EH (cell line): Measurements from ENCODE around the gene ITFG1.

ENCODE experiments used
- DNase-seq: peaks from one replicate; pipeline ENCODE4 v3.0.0-alpha.2; 2015; ENCODE audit warnings: low read depth

The ITFG1 gene

GRCh38 chr16:47150067-47150466, 310.8 kb downstream of the ITFG1 start:
- DNase-seq, result no peak

- no peak for DNase-seq
Observed at GRCh38 chr16:47144559-47144877, 316.3 kb downstream of the ITFG1 start.

DNA sequence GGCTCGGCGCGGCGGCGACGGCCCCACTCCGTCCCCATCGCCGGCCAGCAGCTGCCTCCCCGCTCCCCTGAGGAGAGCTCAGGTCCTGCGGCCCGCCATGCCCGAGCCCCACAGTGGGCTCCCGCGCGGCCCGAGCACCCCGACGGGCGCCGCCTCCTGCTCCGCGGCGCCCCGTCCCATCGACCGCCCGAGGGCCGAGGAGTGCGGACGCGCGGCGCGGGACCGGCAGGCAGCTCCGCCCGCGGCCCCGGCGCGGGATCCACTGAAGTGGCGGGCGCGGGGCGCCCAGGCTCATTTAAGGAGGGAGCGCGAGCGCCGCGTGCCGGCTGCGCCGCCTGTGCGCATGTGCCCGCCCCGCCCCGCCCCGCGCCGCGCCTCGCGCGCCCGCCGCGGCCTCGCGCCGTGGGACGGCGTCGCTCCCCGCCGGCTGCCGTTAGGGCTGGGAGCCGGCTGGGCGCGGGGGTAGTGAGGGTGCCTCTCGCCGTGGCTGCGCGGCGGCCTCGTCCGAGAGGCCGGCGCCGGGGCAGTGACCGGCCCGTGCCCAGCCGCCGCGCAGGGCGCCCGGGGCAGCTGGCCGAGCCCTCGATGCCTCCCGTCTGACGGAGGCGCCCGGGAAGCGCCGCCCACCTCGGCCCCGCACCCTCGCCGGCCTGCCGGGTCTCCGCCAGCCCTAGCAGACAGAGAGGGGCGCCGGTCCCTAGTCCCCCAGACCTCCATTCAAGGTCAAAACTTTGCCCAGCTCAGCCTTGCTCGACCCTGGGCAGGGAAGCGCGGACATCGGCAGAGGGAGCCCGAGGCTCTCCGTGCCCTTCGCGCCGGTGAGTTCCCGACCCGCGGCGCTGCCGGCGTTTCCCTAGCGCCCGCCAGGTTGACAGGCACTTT, 316.9 kb downstream of the ITFG1 start, which contains the start of gene NETO2:
Gene NETO2, minus strand, starts transcription at position 269 of the 882 bp plus-strand sequence. CDS start 333 bp downstream, outside the sequence.
- DNase-seq, result peak; percentile 57

- peak; percentile 75 for DNase-seq
Observed at GRCh38 chr16:47142821-47143676, 317.8 kb downstream of the ITFG1 start.

DNA sequence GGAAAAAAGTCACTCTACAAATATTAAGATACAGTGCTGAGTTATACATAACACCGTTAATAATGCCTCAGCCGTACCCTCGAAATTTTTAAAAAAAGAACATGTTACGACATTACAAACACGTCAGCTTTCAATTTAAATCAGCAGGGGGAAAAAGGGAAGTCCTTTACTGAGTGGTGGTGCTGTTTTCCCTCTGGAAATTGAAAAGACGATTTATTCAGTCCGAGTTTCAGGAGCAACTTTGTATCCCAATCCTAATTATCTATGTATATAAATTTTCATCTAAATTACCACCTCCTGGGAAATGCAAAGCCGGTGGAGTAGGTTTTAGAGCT, 318.4 kb downstream of the ITFG1 start:
- DNase-seq, result peak; percentile 23

DNA sequence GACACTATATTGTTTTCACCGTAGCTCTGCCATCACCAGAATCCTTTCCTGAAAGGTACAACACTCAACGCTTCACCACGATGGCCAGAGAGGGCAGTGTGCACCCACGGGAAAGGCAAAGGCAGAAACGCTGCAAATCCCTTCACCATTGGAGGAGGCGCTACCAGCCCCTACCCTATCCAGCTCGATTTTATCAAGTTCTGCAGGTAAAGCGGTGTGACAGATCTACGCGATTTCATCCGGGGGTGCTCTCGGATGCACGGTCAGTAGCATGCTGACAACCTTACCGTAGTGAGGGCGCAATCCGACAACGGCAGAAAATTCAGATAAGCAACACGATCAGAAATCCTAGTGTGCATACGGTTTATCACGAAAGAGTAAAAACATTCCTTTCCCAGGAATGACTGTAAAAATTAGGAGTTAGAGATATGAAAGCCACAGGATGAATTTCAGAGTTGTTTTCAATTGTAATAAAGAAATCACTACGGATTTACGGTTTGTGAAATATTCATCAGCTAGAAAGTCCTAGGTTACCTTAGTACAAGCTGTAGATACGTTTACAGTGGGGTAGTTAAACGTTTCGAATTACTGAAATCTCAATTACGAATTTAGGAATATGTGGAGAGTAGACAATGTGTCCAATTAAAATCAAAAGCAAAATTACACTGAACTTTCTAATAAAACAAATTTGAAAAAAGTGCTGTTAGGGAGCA, 318.9 kb downstream of the ITFG1 start:
- peak; percentile 80 for DNase-seq

- no peak for DNase-seq
Observed at GRCh38 chr16:47140686-47141085, 320.2 kb downstream of the ITFG1 start.

- peak; percentile 16 for DNase-seq
Observed at GRCh38 chr16:47139561-47140185, 321.2 kb downstream of the ITFG1 start.

DNA sequence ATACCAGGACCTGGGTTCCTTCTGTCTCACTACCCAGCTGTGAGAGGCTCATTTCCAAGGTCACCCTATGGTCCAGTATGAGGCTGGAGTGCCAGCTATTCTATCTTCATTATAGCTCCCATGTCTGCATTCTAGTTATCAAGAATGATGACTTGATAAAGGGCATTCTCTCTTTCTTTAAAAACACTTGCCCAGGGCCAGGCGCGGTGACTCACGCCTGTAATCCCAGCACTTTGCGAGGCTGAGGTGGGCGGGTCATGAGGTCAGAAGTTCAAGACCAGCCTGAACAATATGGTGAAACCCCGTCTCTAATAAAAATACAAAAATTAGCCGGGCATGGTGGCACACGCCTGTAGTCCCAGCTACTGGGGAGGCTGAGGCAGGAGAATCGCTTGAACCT, 322.9 kb downstream of the ITFG1 start:
- peak; percentile 8 for DNase-seq

- peak; percentile 36 for DNase-seq
Observed at GRCh38 chr16:47136099-47136842, 324.6 kb downstream of the ITFG1 start.

DNA sequence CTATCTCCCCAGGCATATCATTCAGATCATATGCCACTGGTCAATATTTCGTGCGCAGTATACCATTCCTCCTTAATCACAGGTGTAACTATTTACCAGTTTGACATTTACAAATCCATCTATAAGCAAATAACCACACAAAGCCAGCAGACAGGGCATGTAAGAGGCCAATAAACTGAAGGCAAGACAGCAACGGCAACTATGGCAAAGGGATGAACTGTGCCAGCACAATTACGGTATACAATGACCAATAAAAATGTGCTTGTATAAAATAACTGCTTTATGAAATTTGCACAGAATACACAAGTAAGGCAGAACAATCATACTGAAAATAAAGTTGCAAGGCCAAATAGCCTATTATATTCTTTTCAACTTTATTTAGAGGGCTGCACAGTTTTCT, 326.3 kb downstream of the ITFG1 start:
- DNase-seq, result no peak

DNA sequence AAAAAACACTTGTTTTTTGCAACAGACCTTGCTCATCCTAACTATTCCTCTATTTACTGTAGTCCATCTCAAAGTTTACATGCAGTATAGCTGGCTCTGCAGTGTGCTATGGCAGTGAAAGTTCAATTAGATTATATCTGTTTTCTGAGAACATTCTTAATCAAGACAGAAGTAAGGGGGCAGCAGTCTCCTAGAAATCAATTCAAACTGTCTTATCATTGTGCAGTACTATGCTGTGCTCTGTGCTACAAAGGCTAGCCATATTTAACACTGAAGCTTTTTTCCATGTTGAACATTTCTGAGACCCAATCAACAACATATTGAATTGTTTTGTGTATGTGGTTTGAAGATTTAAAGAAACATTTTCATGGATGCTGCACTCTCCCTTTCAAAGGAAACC, 328.6 kb downstream of the ITFG1 start:
- no peak for DNase-seq

GRCh38 chr16:47129755-47130435, 331.0 kb downstream of the ITFG1 start:
- DNase-seq, result no peak

DNA sequence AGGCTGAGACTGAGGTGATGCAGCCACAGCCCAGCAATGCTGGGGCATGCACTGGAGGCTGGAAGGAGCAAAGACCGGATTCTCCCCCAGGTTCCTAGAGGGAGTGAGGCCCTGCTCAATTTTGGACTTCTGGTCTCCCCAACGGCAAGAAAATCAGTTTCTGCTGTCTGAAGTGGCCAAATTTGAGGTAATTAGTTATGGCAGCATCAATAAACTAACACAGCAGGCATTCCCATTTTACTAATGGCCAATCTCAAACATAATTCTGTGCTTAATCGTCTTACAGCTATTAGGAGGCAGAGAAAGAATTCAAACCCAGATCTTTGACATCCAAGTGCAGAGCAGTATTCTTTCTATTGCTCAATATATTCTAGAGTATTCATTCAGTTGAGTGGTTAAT, 333.3 kb downstream of the ITFG1 start:
- DNase-seq, result no peak

DNA sequence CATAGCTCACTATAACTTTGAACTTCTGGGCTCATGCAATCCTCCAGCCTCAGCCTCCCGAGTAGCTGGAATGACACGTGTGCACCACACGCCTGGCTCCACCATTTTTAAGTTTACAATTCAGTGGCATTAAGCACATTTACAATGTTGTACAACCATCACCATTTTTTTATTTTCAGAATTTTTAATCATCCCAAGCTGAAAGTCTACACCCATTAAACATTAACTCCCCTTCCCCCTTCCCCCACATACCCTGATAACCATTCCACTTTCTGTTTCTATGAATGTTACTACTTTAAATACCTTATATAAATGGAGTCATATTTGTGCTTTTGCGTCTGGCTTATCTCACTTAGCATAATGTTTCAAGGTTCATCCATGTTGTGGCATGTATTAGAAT, 335.1 kb downstream of the ITFG1 start:
- DNase-seq, result no peak

DNA sequence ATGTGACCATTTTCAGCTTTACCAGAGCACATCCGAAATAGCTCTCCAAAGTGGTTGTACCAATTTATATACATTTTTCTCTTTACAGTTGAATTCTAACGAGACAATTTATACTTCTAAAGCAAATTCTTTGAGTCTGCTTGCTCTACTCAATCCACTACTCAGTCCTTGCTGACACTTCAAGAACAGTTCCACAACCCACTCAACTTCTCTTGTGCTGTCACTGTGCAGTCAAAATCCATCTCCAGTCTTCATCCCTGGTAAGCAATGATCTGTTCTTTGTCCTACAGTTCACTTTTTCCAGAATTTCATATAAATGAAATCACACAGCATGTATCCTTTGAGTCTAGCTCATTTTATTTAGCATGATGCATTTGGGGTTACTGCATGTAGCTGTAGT, 347.7 kb downstream of the ITFG1 start:
- DNase-seq, result no peak

GRCh38 chr16:47110939-47111338, 349.9 kb downstream of the ITFG1 start:
- no peak for DNase-seq

- no peak for DNase-seq
Observed at GRCh38 chr16:47109361-47109760, 351.5 kb downstream of the ITFG1 start.
